GM20000 (cell line): ENCODE results near the gene AKNA.

Experiments used
- DNase-seq: peaks from one replicate; pipeline ENCODE4 v3.0.0; 2012; ENCODE audit warnings: low spot score
- TF ChIP-seq, protein P1 (sequence below): IDR thresholded peaks from 2 replicates; pipeline ENCODE4 v1.5.1; 2012; ENCODE audit warnings: mild to moderate bottlenecking, control low read depth; ENCODE audit errors: extremely low read depth, missing control alignments

AKNA gene

GRCh38 chr9:114287001-114287762, 100.6 kb downstream of the AKNA start:
- TF ChIP-seq, protein P1, sequence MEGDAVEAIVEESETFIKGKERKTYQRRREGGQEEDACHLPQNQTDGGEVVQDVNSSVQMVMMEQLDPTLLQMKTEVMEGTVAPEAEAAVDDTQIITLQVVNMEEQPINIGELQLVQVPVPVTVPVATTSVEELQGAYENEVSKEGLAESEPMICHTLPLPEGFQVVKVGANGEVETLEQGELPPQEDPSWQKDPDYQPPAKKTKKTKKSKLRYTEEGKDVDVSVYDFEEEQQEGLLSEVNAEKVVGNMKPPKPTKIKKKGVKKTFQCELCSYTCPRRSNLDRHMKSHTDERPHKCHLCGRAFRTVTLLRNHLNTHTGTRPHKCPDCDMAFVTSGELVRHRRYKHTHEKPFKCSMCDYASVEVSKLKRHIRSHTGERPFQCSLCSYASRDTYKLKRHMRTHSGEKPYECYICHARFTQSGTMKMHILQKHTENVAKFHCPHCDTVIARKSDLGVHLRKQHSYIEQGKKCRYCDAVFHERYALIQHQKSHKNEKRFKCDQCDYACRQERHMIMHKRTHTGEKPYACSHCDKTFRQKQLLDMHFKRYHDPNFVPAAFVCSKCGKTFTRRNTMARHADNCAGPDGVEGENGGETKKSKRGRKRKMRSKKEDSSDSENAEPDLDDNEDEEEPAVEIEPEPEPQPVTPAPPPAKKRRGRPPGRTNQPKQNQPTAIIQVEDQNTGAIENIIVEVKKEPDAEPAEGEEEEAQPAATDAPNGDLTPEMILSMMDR = no peak
- no peak for DNase-seq

GRCh38 chr9:114286146-114286679, 101.6 kb downstream of the AKNA start:
- TF ChIP-seq, protein P1 = no peak
- DNase-seq = no peak

- TF ChIP-seq, protein P1 = no peak
- no peak for DNase-seq
Measured at GRCh38 chr9:114285166-114285867, 102.5 kb downstream of the AKNA start.

GRCh38 chr9:114284316-114285060, 103.3 kb downstream of the AKNA start:
- DNase-seq = no peak
- TF ChIP-seq, protein P1 = no peak
